Measurements from ENCODE around the gene NAALADL2.
"Not testable (repeated sequence)": the region's sequence is repeated elsewhere in the genome, so short reads cannot be mapped to it uniquely, and the experiment has no call there.

NAALADL2 gene

GRCh38 chr3:175422744-175423143 lies 563.6 kb downstream of the NAALADL2 start:
- TF ChIP-seq CTCF (IDR thresholded peaks at IDR 0.05; ENCODE audit: extremely low read depth, insufficient read depth, missing control alignments), result peak; percentile 43
- in situ Hi-C loops (cut with MboI; ENCODE audit: low pct_unique_long_range_greater_than_20kb, low sequenced_read_pairs, unreplicated experiment), result no loop called here
- DNase-seq (ENCODE audit: low spot score), result no peak

GRCh38 chr3:175423848-175424247 lies 564.7 kb downstream of the NAALADL2 start:
- in situ Hi-C loops (cut with MboI; ENCODE audit: low pct_unique_long_range_greater_than_20kb, low sequenced_read_pairs, unreplicated experiment); DNase-seq (ENCODE audit: low spot score): not testable (repeated sequence)

- in situ Hi-C loops (cut with MboI; ENCODE audit: low pct_unique_long_range_greater_than_20kb, low sequenced_read_pairs, unreplicated experiment), result no loop called here
- TF ChIP-seq CTCF (IDR thresholded peaks at IDR 0.05; ENCODE audit: extremely low read depth, insufficient read depth, missing control alignments), result no peak
- DNase-seq (ENCODE audit: low spot score), result no peak
Measured at GRCh38 chr3:175426805-175427204, 567.7 kb downstream of the NAALADL2 start.

- DNase-seq (ENCODE audit: low spot score), result no peak
- in situ Hi-C loops (cut with MboI; ENCODE audit: low pct_unique_long_range_greater_than_20kb, low sequenced_read_pairs, unreplicated experiment), result no loop called here
- no peak for TF ChIP-seq CTCF (IDR thresholded peaks at IDR 0.05; ENCODE audit: extremely low read depth, insufficient read depth, missing control alignments)
Measured at GRCh38 chr3:175428466-175428865, 569.3 kb downstream of the NAALADL2 start.

GRCh38 chr3:175430983-175431773 lies 572.0 kb downstream of the NAALADL2 start:
- DNase-seq (ENCODE audit: low spot score), result no peak
- no peak for TF ChIP-seq CTCF (IDR thresholded peaks at IDR 0.05; ENCODE audit: extremely low read depth, insufficient read depth, missing control alignments)
- in situ Hi-C loops (cut with MboI; ENCODE audit: low pct_unique_long_range_greater_than_20kb, low sequenced_read_pairs, unreplicated experiment), result no loop called here

GRCh38 chr3:175432376-175433025 lies 573.4 kb downstream of the NAALADL2 start:
- TF ChIP-seq CTCF (IDR thresholded peaks at IDR 0.05; ENCODE audit: extremely low read depth, insufficient read depth, missing control alignments), result no peak
- in situ Hi-C loops (cut with MboI; ENCODE audit: low pct_unique_long_range_greater_than_20kb, low sequenced_read_pairs, unreplicated experiment), result no loop called here
- no peak for DNase-seq (ENCODE audit: low spot score)

- in situ Hi-C loops (cut with MboI; ENCODE audit: low pct_unique_long_range_greater_than_20kb, low sequenced_read_pairs, unreplicated experiment), result no loop called here
- TF ChIP-seq CTCF (IDR thresholded peaks at IDR 0.05; ENCODE audit: extremely low read depth, insufficient read depth, missing control alignments), result no peak
- no peak for DNase-seq (ENCODE audit: low spot score)
Measured at GRCh38 chr3:175433026-175433674, 574.0 kb downstream of the NAALADL2 start.

Data from GM13977 (cell line).